Effector memory CD8-positive, alpha-beta T cell (primary cell): Measurements from ENCODE around the gene POPDC2.

Experiments
- ATAC-seq: fragments of 150-1000 bp; cut with Tn5 transposase; replicated peaks from 2 replicates; pipeline ENCODE4 v1.10.0; 2021; ENCODE audit warnings: mild to moderate bottlenecking, moderate library complexity
- DNase-seq, 3 experiments: peaks; one replicate each; pipeline ENCODE4 v3.0.0; 2021
- H3K27ac Mint-ChIP-seq, 2 donors: one replicate each; pipeline ENCODE4 v1.8.0; 2022; ENCODE audit warnings: mild to moderate bottlenecking in 2 of 2, mixed read lengths in 2 of 2, moderate library complexity in 2 of 2
- H3K27me3 Mint-ChIP-seq, 2 donors: one replicate each; pipeline ENCODE4 v1.8.0; 2022; ENCODE audit warnings: mixed read lengths in 2 of 2
- H3K36me3 Mint-ChIP-seq: one replicate; pipeline ENCODE4 v1.8.0; 2022; ENCODE audit warnings: mild to moderate bottlenecking, moderate library complexity, mixed read lengths; ENCODE audit not compliant: insufficient read depth
- H3K4me1 Mint-ChIP-seq, 2 donors: one replicate each; pipeline ENCODE4 v1.8.0; 2022; ENCODE audit warnings: low read depth in 2 of 2, mixed read lengths in 2 of 2
- H3K4me3 Mint-ChIP-seq, 2 donors: one replicate each; pipeline ENCODE4 v1.8.0; 2022; ENCODE audit warnings: mild to moderate bottlenecking in 2 of 2, mixed read lengths in 2 of 2, moderate library complexity in 2 of 2
- H3K9me3 Mint-ChIP-seq, 2 donors: one replicate each; pipeline ENCODE4 v1.8.0; 2022; ENCODE audit warnings: mixed read lengths in 2 of 2
- total RNA-seq, 9 experiments: gene quantifications; one replicate each; lab custom pipeline; 2026; lab: John Stamatoyannopoulos, UW

POPDC2 gene
- total RNA-seq, result 1.1 to 3.6 (median 1.4) reads per million in 9 experiments

- Mint-ChIP-seq H3K27me3 (no peaks in the 10 kb centered on the region), H3K27ac (no peak within 1 kb of the TSS)
Observed at GRCh38 chr3:119660474-119661440, at the start of gene POPDC2. POPDC2 (minus strand) TSS chr3:119660589; CDS start chr3:119660423, 166 bp downstream.

GRCh38 chr3:119703820-119704531 lies 43.6 kb upstream of the POPDC2 start:
- Mint-ChIP-seq H3K27ac (peak overlapping the region in 1 of 2 donors; percentile 75), H3K9me3 (no peaks in the 10 kb centered on the region), H3K4me1 (peaks cover 13 to 15% of the 10 kb centered on the region in 2 donors), H3K27me3 (no peaks in the 10 kb centered on the region), H3K4me3 (peak overlapping the region; percentile 72 to 79), H3K36me3 (peaks cover 5% of the 10 kb centered on the region)
- no peak for ATAC-seq
- DNase-seq, result no peak

More at GRCh38 chr3:119660474-119661440, at the start of gene POPDC2:
- no peaks in the 10 kb centered on the region for H3K9me3 Mint-ChIP-seq
- H3K4me1 Mint-ChIP-seq, result no peaks in the 10 kb centered on the region
- H3K4me3 Mint-ChIP-seq, result no peak within 1 kb of the TSS
- ATAC-seq, result no peak
- DNase-seq, result no peak
- peaks cover 3% of the 10 kb centered on the region for H3K36me3 Mint-ChIP-seq

GRCh38 chr3:119702530-119703527 lies 42.4 kb upstream of the POPDC2 start, which contains the start of gene CFAP91:
CFAP91 (plus strand) TSS chr3:119703022; CDS start chr3:119703099, 77 bp downstream.
- Mint-ChIP-seq H3K27ac (peak within 1 kb of the TSS; percentile 61 to 75), H3K36me3 (peaks cover 5% of the 10 kb centered on the region), H3K4me3 (peak within 1 kb of the TSS; percentile 72 to 79), H3K27me3 (no peaks in the 10 kb centered on the region), H3K9me3 (no peaks in the 10 kb centered on the region), H3K4me1 (peaks cover 13 to 15% of the 10 kb centered on the region in 2 donors)
- ATAC-seq, result peak; percentile 90
- peak; percentile 69 to 81 (median 80) for DNase-seq

GRCh38 chr3:119700920-119701734 lies 40.7 kb upstream of the POPDC2 start:
- Mint-ChIP-seq H3K4me1 (peaks cover 13 to 15% of the 10 kb centered on the region in 2 donors), H3K27ac (peak overlapping the region; percentile 71 to 87), H3K27me3 (no peaks in the 10 kb centered on the region), H3K4me3 (peak overlapping the region; percentile 72 to 79), H3K9me3 (no peaks in the 10 kb centered on the region), H3K36me3 (peaks cover 5% of the 10 kb centered on the region)
- no peak for DNase-seq
- peak; percentile 1 for ATAC-seq

GRCh38 chr3:119700269-119700919 lies 40.0 kb upstream of the POPDC2 start:
- Mint-ChIP-seq H3K27me3 (no peaks in the 10 kb centered on the region), H3K9me3 (no peaks in the 10 kb centered on the region), H3K36me3 (peaks cover 5% of the 10 kb centered on the region), H3K4me1 (peaks cover 13 to 15% of the 10 kb centered on the region in 2 donors), H3K4me3 (peak overlapping the region; percentile 42 to 61), H3K27ac (peak overlapping the region; percentile 71 to 87)
- ATAC-seq (peak; percentile 54), DNase-seq (peak; percentile 20 to 29 (median 24))

GRCh38 chr3:119697394-119697793 lies 37.0 kb upstream of the POPDC2 start:
- Mint-ChIP-seq H3K27ac (peak overlapping the region; percentile 10 to 46), H3K9me3 (no peaks in the 10 kb centered on the region), H3K4me3 (no peak overlapping the region), H3K27me3 (peaks cover 0 to 9% of the 10 kb centered on the region in 2 donors), H3K36me3 (no peaks in the 10 kb centered on the region), H3K4me1 (peaks cover 6 to 15% of the 10 kb centered on the region in 2 donors)
- DNase-seq (no peak), ATAC-seq (no peak)

GRCh38 chr3:119695480-119695879 lies 35.1 kb upstream of the POPDC2 start:
- no peaks in the 10 kb centered on the region for H3K9me3 Mint-ChIP-seq
- H3K4me1 Mint-ChIP-seq, result peaks cover 4 to 8% of the 10 kb centered on the region in 2 donors

GRCh38 chr3:119690043-119690656 lies 29.8 kb upstream of the POPDC2 start:
- Mint-ChIP-seq H3K4me3 (no peak overlapping the region), H3K4me1 (no peaks in the 10 kb centered on the region), H3K36me3 (no peaks in the 10 kb centered on the region), H3K27ac (no peak overlapping the region), H3K27me3 (peaks cover 0 to 22% of the 10 kb centered on the region in 2 donors), H3K9me3 (no peaks in the 10 kb centered on the region)
- DNase-seq (no peak), ATAC-seq (no peak)

More at GRCh38 chr3:119695480-119695879, 35.1 kb upstream of the POPDC2 start:
- H3K27ac Mint-ChIP-seq, result no peak overlapping the region
- ATAC-seq, result no peak
- no peaks in the 10 kb centered on the region for H3K36me3 Mint-ChIP-seq
- H3K4me3 Mint-ChIP-seq, result no peak overlapping the region
- H3K27me3 Mint-ChIP-seq, result peaks cover 0 to 9% of the 10 kb centered on the region in 2 donors
- no peak for DNase-seq

GRCh38 chr3:119683421-119683820 lies 23.0 kb upstream of the POPDC2 start:
- Mint-ChIP-seq H3K27me3 (peaks cover 0 to 13% of the 10 kb centered on the region in 2 donors), H3K4me3 (no peak overlapping the region), H3K27ac (no peak overlapping the region), H3K4me1 (no peaks in the 10 kb centered on the region), H3K36me3 (no peaks in the 10 kb centered on the region), H3K9me3 (no peaks in the 10 kb centered on the region)
- DNase-seq (no peak), ATAC-seq (no peak)

GRCh38 chr3:119681279-119681678 lies 20.9 kb upstream of the POPDC2 start:
- ATAC-seq, result no peak
- H3K36me3 Mint-ChIP-seq, result peaks cover 5% of the 10 kb centered on the region
- H3K27me3 Mint-ChIP-seq, result no peaks in the 10 kb centered on the region
- no peak overlapping the region for H3K4me3 Mint-ChIP-seq
- no peak for DNase-seq
- H3K9me3 Mint-ChIP-seq, result no peaks in the 10 kb centered on the region
- H3K4me1 Mint-ChIP-seq, result peaks cover 11% of the 10 kb centered on the region in 2 donors
- no peak overlapping the region for H3K27ac Mint-ChIP-seq

- Mint-ChIP-seq H3K27ac (no peak overlapping the region), H3K4me1 (peaks cover 16 to 25% of the 10 kb centered on the region in 2 donors), H3K36me3 (peaks cover 8% of the 10 kb centered on the region), H3K4me3 (no peak overlapping the region), H3K9me3 (no peaks in the 10 kb centered on the region), H3K27me3 (no peaks in the 10 kb centered on the region)
- ATAC-seq, result no peak
- DNase-seq, result no peak
Observed at GRCh38 chr3:119679874-119680273, 19.5 kb upstream of the POPDC2 start.
